ENCODE measurements around the gene TGFB1. TPM values are rescaled to one million over a fixed set of nuclear protein-coding genes. Genes with fewer than 3 reads are reported as not detected.

The TGFB1 gene
- polyA plus RNA-seq, 1 of the 3 experiments (the other 2 are of a cell fraction) = 25.5 TPM

DNA sequence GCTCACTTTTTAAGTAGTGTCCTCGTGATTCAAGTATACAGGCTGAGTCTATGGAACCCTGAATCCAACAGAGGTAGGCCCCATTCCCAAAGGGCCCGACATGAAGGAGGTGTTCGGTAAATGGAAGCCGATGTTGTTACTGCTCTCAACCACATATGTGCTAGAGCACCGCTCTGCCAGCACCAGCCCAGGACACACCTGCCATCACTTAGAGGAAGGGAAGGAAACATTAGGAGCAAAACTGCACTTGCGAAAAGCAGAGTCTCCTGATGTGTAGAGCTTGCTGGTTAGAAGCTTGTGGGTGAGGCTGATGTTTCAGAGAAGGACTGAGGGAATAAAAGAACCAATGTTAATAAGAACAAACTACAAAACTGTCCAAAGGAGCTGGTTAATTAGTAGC is 53.2 kb downstream of the TGFB1 start:
- no peak for TF ChIP-seq TCF12 (IDR thresholded peaks at IDR 0.05)
- TF ChIP-seq POLR2AphosphoS5 (IDR thresholded peaks at IDR 0.05; ENCODE audit: low read depth, low read length) = no peak
- TF ChIP-seq, protein P1, sequence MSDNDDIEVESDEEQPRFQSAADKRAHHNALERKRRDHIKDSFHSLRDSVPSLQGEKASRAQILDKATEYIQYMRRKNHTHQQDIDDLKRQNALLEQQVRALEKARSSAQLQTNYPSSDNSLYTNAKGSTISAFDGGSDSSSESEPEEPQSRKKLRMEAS (IDR thresholded peaks at IDR 0.05; ENCODE audit: low read depth) = no peak
- Histone ChIP-seq H3K4me2 (no peak overlapping the region), H3K9me2 (no peaks in the 10 kb centered on the region), H3K36me3 (replicated peaks in 1 of 2; ENCODE audit: control insufficient read depth in 1 of 2, insufficient read depth in 2 of 2, low read length in 1 of 2) (peaks cover 65 to 95% of the 10 kb centered on the region in 2 experiments), H3K4me3 (ENCODE audit: low read depth in 2 of 2, low read length in 1 of 2) (no peak overlapping the region), H2AFZ (ENCODE audit: low read depth) (no peak overlapping the region), H4K20me1 (ENCODE audit: insufficient read depth) (peaks cover 9% of the 10 kb centered on the region; the same call in 1 of the 2 replicates), H3K4me1 (ENCODE audit: control insufficient read depth in 1 of 2, insufficient read depth in 2 of 2, low read depth in 1 of 2, low read length in 1 of 2) (no peaks in the 10 kb centered on the region), H3K27ac (ENCODE audit: low read depth in 2 of 2, low read length in 1 of 2) (no peak overlapping the region), H3K79me2 (ENCODE audit: insufficient read depth) (peaks cover 7% of the 10 kb centered on the region; the same call in 1 of the 2 replicates), H3K9me3 (no peaks in the 10 kb centered on the region), H3F3A (replicated peaks; ENCODE audit: insufficient read depth) (peaks cover 22% of the 10 kb centered on the region), H3K9ac (no peak overlapping the region), H3K27me3 (ENCODE audit: insufficient read depth) (no peaks in the 10 kb centered on the region)
- ChIA-PET POLR2A (no interaction called here), CTCF (interaction anchor here (0.6 to 1.1 kb wide), 4 partner anchors 9 to 37 kb away, joined by 3 read pairs; no protein-coding TSS in a partner anchor)
- DNase-seq = no peak
- over 99% methylated on average over 6 of the region's 6 CpGs for WGBS (ENCODE audit: low lambda C conversion rate)

DNA sequence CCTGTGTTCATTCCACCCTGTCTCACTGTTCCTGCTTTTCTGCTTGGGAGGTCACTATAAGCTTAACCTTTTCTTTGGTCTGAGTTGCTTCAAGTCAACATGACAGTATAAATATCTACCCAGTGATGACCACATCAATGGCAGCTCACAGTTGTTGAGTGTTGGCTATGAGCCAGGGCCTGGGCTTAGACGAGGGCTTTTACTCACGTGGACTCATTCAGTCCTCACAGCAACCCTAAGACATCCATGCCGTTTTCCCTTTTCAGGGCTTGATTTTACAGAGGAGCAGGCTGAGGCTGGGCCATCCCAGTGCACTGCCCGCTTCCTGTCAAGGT is 54.0 kb downstream of the TGFB1 start:
- H3K27ac ChIP-seq (ENCODE audit: low read depth in 2 of 2, low read length in 1 of 2) = peak overlapping the region in 1 of 2 experiments; percentile 80; a peak in 1 of 4 replicates
- no peaks in the 10 kb centered on the region for H3K4me1 ChIP-seq (ENCODE audit: control insufficient read depth in 1 of 2, insufficient read depth in 2 of 2, low read depth in 1 of 2, low read length in 1 of 2)
- ChIA-PET POLR2A (no interaction called here), CTCF (interaction anchor here (1.0 to 12.4 kb wide), 2 partner anchors 7 to 36 kb away, joined by 3 to 105 read pairs; partner anchors contain the start of gene HNRNPUL1)
- TF ChIP-seq ELF1 (IDR thresholded peaks at IDR 0.05) (no peak), NRF1 (IDR thresholded peaks at IDR 0.05; ENCODE audit: low read depth, low read length) (no peak), NFIC (IDR thresholded peaks at IDR 0.05; ENCODE audit: borderline replicate concordance) (peak; percentile 31; the same call in 1 of the 2 replicates)
- no peak overlapping the region for H2AFZ ChIP-seq (ENCODE audit: low read depth)
- H3K9me2 ChIP-seq = no peaks in the 10 kb centered on the region
- DNase-seq = no peak
- peaks cover 11% of the 10 kb centered on the region; the same call in 1 of the 2 replicates for H3K79me2 ChIP-seq (ENCODE audit: insufficient read depth)
- H3F3A ChIP-seq (replicated peaks; ENCODE audit: insufficient read depth) = peaks cover 17% of the 10 kb centered on the region
- H3K9me3 ChIP-seq = no peaks in the 10 kb centered on the region
- H3K27me3 ChIP-seq (ENCODE audit: insufficient read depth) = no peaks in the 10 kb centered on the region
- H3K36me3 ChIP-seq (replicated peaks in 1 of 2; ENCODE audit: control insufficient read depth in 1 of 2, insufficient read depth in 2 of 2, low read length in 1 of 2) = peaks cover 65 to 95% of the 10 kb centered on the region in 2 experiments
- H3K4me3 ChIP-seq (ENCODE audit: low read depth in 2 of 2, low read length in 1 of 2) = no peak overlapping the region
- peaks cover 9% of the 10 kb centered on the region; the same call in 1 of the 2 replicates for H4K20me1 ChIP-seq (ENCODE audit: insufficient read depth)
- no peak overlapping the region for H3K4me2 ChIP-seq
- WGBS (ENCODE audit: low lambda C conversion rate) = 84% methylated on average over 4 of the region's 4 CpGs
- H3K9ac ChIP-seq = no peak overlapping the region

DNA sequence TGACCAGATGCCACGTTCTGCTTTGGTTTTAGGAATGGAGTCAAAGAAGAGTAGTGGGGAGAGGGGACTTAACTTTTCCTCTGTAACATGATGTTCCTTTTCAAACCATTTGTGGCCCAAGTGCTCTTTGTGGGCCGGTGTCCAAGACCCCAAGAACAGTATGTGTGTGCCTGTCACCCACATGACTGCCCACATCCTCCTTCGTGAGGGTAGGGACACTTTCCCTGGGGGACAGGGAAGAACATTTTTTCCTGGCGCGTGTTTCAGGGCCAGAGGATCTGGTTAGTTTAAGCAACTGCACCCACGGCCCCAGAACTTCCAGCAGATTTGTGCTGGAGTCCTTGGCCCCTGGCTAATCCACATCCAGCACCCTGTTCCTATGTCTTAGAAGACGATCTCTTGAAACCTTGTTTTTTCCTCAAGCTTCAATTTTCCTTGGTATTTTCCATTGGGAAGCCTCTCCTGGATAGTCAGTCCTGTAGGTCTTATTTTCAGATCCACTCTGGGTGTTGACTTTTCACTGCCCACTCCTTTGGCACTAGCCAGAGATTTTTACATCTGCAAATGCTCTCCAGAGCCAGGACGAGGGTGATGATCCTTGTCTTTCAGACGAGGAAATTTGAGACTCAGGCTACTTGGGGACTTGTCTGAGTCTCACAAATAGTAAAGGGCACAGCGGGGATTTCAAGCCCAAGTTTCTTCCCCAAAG is 54.5 kb downstream of the TGFB1 start:
- no peaks in the 10 kb centered on the region for H3K27me3 ChIP-seq (ENCODE audit: insufficient read depth)
- H3K79me2 ChIP-seq (ENCODE audit: insufficient read depth) = peaks cover 11% of the 10 kb centered on the region; the same call in 1 of the 2 replicates
- peaks cover 9% of the 10 kb centered on the region; the same call in 1 of the 2 replicates for H4K20me1 ChIP-seq (ENCODE audit: insufficient read depth)
- ChIA-PET POLR2A (no interaction called here), CTCF (interaction anchor here (1.0 to 12.4 kb wide), 3 partner anchors 8 to 35 kb away, joined by 3 to 105 read pairs (median 3); partner anchors contain the start of genes CCDC97 and HNRNPUL1)
- peaks cover 65 to 95% of the 10 kb centered on the region in 2 experiments for H3K36me3 ChIP-seq (replicated peaks in 1 of 2; ENCODE audit: control insufficient read depth in 1 of 2, insufficient read depth in 2 of 2, low read length in 1 of 2)
- H2AFZ ChIP-seq (ENCODE audit: low read depth) = no peak overlapping the region
- no peak overlapping the region for H3K9ac ChIP-seq
- H3K4me3 ChIP-seq (ENCODE audit: low read depth in 2 of 2, low read length in 1 of 2) = no peak overlapping the region
- TF ChIP-seq, protein P2, sequence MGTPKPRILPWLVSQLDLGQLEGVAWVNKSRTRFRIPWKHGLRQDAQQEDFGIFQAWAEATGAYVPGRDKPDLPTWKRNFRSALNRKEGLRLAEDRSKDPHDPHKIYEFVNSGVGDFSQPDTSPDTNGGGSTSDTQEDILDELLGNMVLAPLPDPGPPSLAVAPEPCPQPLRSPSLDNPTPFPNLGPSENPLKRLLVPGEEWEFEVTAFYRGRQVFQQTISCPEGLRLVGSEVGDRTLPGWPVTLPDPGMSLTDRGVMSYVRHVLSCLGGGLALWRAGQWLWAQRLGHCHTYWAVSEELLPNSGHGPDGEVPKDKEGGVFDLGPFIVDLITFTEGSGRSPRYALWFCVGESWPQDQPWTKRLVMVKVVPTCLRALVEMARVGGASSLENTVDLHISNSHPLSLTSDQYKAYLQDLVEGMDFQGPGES (IDR thresholded peaks at IDR 0.05; ENCODE audit: low read depth, low read length) = no peak
- no peak for TF ChIP-seq GATA2 (CRISPR knock-in tag; IDR thresholded peaks at IDR 0.05)
- no peak for TF ChIP-seq GABPA (IDR thresholded peaks at IDR 0.05; ENCODE audit: low read depth)
- no peak for TF ChIP-seq CHD2 (IDR thresholded peaks at IDR 0.05; ENCODE audit: low read length, partially characterized antibody)
- no peak for TF ChIP-seq FOSL2 (IDR thresholded peaks at IDR 0.05; ENCODE audit: borderline replicate concordance, low read depth)
- no peak for TF ChIP-seq JUND (IDR thresholded peaks at IDR 0.05)
- no peak for TF ChIP-seq FOXJ3 (CRISPR knock-in tag; IDR thresholded peaks at IDR 0.05)
- TF ChIP-seq NRF1 (IDR thresholded peaks at IDR 0.05; ENCODE audit: low read depth, low read length) = no peak
- TF ChIP-seq RAD21 (IDR thresholded peaks at IDR 0.05; ENCODE audit: low read length) = no peak
- TF ChIP-seq, protein P1 (IDR thresholded peaks at IDR 0.05; ENCODE audit: low read depth) = no peak
- TF ChIP-seq TEAD4 (IDR thresholded peaks at IDR 0.05; ENCODE audit: borderline replicate concordance, insufficient read depth) = no peak
- TF ChIP-seq, protein P3, sequence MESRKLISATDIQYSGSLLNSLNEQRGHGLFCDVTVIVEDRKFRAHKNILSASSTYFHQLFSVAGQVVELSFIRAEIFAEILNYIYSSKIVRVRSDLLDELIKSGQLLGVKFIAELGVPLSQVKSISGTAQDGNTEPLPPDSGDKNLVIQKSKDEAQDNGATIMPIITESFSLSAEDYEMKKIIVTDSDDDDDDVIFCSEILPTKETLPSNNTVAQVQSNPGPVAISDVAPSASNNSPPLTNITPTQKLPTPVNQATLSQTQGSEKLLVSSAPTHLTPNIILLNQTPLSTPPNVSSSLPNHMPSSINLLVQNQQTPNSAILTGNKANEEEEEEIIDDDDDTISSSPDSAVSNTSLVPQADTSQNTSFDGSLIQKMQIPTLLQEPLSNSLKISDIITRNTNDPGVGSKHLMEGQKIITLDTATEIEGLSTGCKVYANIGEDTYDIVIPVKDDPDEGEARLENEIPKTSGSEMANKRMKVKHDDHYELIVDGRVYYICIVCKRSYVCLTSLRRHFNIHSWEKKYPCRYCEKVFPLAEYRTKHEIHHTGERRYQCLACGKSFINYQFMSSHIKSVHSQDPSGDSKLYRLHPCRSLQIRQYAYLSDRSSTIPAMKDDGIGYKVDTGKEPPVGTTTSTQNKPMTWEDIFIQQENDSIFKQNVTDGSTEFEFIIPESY (IDR thresholded peaks at IDR 0.05; ENCODE audit: borderline replicate concordance, low read depth) = no peak
- TF ChIP-seq YY1 (IDR thresholded peaks at IDR 0.05; ENCODE audit: low read depth) = no peak
- no peak for TF ChIP-seq SMC3 (IDR thresholded peaks at IDR 0.05; ENCODE audit: low read depth, low read length)
- no peak for TF ChIP-seq RFX5 (IDR thresholded peaks at IDR 0.05; ENCODE audit: low read length)
- H3K9me3 ChIP-seq = no peaks in the 10 kb centered on the region
- H3K4me2 ChIP-seq = no peak overlapping the region
- H3K4me1 ChIP-seq (ENCODE audit: control insufficient read depth in 1 of 2, insufficient read depth in 2 of 2, low read depth in 1 of 2, low read length in 1 of 2) = no peaks in the 10 kb centered on the region
- DNase-seq = no peak
- H3K9me2 ChIP-seq = no peaks in the 10 kb centered on the region
- peak overlapping the region in 1 of 2 experiments; percentile 80; a peak in 2 of 4 replicates for H3K27ac ChIP-seq (ENCODE audit: low read depth in 2 of 2, low read length in 1 of 2)
- 93% methylated on average over 10 of the region's 10 CpGs for WGBS (ENCODE audit: low lambda C conversion rate)
- peaks cover 17% of the 10 kb centered on the region for H3F3A ChIP-seq (replicated peaks; ENCODE audit: insufficient read depth)

Data from SK-N-SH (cell line).